HL-60 (cell line): ENCODE data around the gene SAMD14.
A peak's percentile ranks its signal among the peaks of the same experiment; 100 is the strongest.

Experiments used
- DNase-seq, 2 experiments: peaks; one replicate each; pipeline ENCODE4 v3.0.0-alpha.2; 2010 to 2020; ENCODE audit warnings: low read depth in 1 of 2, low spot score in 1 of 2
- H3K27ac ChIP-seq: fragments of 250-450 bp; sonication (Bioruptor Pico); replicated peaks from 2 replicates; pipeline ENCODE4 v1.5.1; 2020; ENCODE audit warnings: mild to moderate bottlenecking, moderate library complexity
- H3K27me3 ChIP-seq: fragments of 250-450 bp; sonication (Bioruptor Pico); 2 replicates; pipeline ENCODE4 v1.5.1; 2021; ENCODE audit warnings: mild to moderate bottlenecking, moderate library complexity; ENCODE audit not compliant: insufficient read depth, poor library complexity, severe bottlenecking
- H3K4me3 ChIP-seq: replicated peaks from 2 replicates; pipeline ENCODE4 v1.5.1; 2011; ENCODE audit warnings: mild to moderate bottlenecking, control low read depth, low read length; ENCODE audit not compliant: insufficient read depth
- CTCF ChIP-seq: IDR thresholded peaks from one replicate; pipeline ENCODE4 v1.5.1; 2011; ENCODE audit warnings: low read length, control low read depth, inconsistent platforms; ENCODE audit not compliant: insufficient read depth
- GABPA ChIP-seq: IDR thresholded peaks from 2 replicates; pipeline ENCODE4 v1.6.1; 2012; ENCODE audit warnings: low read depth
- POLR2AphosphoS5 ChIP-seq: IDR thresholded peaks from 2 replicates; pipeline ENCODE4 v1.6.1; 2012; ENCODE audit warnings: low read depth
- SPI1 ChIP-seq: IDR thresholded peaks from 2 replicates; pipeline ENCODE4 v1.6.1; 2012; ENCODE audit warnings: low read depth, mild to moderate bottlenecking, borderline replicate concordance
- TF ChIP-seq, protein P1 (sequence below): IDR thresholded peaks from 2 replicates; pipeline ENCODE4 v1.6.1; 2012; ENCODE audit warnings: low read depth; ENCODE audit not compliant: insufficient replicate concordance

The SAMD14 gene

GRCh38 chr17:50097455-50097854 is 32.5 kb downstream of the SAMD14 start:
- Histone ChIP-seq H3K4me3 (no peak overlapping the region), H3K27ac (no peak overlapping the region), H3K27me3 (peaks cover 30% of the 10 kb centered on the region)
- no peak for DNase-seq
- TF ChIP-seq GABPA (no peak), SPI1 (no peak), CTCF (no peak), POLR2AphosphoS5 (no peak)
- TF ChIP-seq, protein P1, sequence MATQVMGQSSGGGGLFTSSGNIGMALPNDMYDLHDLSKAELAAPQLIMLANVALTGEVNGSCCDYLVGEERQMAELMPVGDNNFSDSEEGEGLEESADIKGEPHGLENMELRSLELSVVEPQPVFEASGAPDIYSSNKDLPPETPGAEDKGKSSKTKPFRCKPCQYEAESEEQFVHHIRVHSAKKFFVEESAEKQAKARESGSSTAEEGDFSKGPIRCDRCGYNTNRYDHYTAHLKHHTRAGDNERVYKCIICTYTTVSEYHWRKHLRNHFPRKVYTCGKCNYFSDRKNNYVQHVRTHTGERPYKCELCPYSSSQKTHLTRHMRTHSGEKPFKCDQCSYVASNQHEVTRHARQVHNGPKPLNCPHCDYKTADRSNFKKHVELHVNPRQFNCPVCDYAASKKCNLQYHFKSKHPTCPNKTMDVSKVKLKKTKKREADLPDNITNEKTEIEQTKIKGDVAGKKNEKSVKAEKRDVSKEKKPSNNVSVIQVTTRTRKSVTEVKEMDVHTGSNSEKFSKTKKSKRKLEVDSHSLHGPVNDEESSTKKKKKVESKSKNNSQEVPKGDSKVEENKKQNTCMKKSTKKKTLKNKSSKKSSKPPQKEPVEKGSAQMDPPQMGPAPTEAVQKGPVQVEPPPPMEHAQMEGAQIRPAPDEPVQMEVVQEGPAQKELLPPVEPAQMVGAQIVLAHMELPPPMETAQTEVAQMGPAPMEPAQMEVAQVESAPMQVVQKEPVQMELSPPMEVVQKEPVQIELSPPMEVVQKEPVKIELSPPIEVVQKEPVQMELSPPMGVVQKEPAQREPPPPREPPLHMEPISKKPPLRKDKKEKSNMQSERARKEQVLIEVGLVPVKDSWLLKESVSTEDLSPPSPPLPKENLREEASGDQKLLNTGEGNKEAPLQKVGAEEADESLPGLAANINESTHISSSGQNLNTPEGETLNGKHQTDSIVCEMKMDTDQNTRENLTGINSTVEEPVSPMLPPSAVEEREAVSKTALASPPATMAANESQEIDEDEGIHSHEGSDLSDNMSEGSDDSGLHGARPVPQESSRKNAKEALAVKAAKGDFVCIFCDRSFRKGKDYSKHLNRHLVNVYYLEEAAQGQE, result no peak

DNA sequence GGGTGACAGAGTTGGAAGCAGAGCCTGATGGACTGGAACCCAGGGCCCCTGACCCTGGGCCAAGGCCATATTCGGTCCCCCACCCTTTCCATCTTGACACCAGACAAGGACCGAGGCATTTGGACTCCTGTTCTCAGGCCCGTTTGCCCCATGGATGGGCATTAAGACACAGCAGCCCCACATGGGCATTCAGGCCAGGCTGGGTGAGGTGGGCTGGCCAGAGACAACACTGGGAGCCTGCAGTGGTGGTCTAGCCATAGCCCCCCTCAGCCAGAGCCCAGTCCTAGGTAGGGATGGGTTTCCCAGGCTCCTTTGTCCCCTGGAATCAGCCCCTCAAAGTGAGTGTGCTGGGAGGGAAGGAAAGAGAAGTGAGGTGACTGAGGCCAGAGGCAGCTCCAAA is 33.2 kb downstream of the SAMD14 start:
- no peak overlapping the region for H3K4me3 ChIP-seq
- TF ChIP-seq, protein P1, result no peak
- no peak for TF ChIP-seq CTCF
- no peak for TF ChIP-seq GABPA
- TF ChIP-seq SPI1, result no peak
- TF ChIP-seq POLR2AphosphoS5, result no peak
- no peak for DNase-seq

GRCh38 chr17:50096092-50096491 is 33.9 kb downstream of the SAMD14 start:
- Histone ChIP-seq H3K27me3 (peaks cover 30% of the 10 kb centered on the region), H3K4me3 (peak overlapping the region; percentile 52), H3K27ac (no peak overlapping the region)
- TF ChIP-seq GABPA, result no peak
- no peak for TF ChIP-seq CTCF
- no peak for TF ChIP-seq POLR2AphosphoS5
- no peak for TF ChIP-seq SPI1
- TF ChIP-seq, protein P1, result no peak
- no peak for DNase-seq

More for the DNA sequence above, 33.2 kb downstream of the SAMD14 start:
- Histone ChIP-seq H3K27me3 (peaks cover 30% of the 10 kb centered on the region), H3K27ac (no peak overlapping the region)
